Stimulated activated CD8-positive, alpha-beta memory T cell treated with anti-CD3 and anti-CD28 coated beads, Interleukin-7, amount 100 ng/mL, for 24 hours (primary cell): Measurements from ENCODE around the gene PRR23E.

ENCODE experiments used
- DNase-seq: peaks from one replicate; pipeline ENCODE4 v3.0.0-alpha.2; 2020; ENCODE audit warnings: low read depth

The PRR23E gene

GRCh38 chr3:127192576-127193232 is at the start of gene PRR23E:
TSS of gene PRR23E (plus strand) at chr3:127193131. CDS start at chr3:127196686, 3,555 bp downstream.
- DNase-seq = no peak

GRCh38 chr3:127143172-127143571 is 49.8 kb upstream of the PRR23E start:
- no peak for DNase-seq

DNA sequence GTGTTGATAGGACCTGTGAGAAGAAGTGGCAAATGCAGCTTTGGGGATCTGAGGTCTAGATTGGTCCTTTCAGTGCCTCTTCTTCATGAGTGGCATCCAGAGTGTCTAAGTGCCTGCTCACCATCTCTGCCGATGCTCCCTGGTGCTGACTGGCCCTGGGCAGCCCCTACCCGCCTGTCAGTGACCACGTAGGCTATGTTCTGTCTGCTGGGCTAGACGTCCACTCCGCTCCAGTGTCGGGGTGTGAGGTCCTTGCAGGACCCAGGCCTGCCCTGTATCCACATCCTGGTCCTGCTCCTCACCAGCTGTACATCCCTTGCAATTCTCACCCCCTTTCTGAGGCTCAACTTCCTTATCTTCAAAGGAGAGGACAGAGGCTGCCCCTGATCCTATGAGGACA is 48.3 kb upstream of the PRR23E start:
- DNase-seq = no peak

DNA sequence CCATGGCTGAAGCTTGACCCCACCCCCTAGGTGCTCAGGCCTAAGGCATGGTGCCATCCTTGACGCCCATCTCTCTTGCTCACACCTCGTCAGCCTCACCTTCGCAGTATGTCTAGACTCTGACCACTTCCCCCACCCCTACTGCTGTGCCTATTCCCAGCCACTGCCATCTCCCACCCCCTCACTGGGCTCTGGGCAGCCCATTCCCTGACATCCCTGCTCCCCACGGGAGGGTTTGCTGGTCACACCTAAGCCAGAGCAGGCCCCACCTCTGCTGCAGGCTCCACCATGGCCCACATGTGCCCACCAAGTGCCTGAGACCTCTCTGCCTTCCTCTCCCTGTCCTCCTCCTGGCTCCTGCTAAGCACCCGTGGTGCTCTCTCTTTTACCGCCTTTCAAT is 47.7 kb upstream of the PRR23E start:
- no peak for DNase-seq

GRCh38 chr3:127147291-127147885 is 45.5 kb upstream of the PRR23E start:
- DNase-seq = no peak

DNA sequence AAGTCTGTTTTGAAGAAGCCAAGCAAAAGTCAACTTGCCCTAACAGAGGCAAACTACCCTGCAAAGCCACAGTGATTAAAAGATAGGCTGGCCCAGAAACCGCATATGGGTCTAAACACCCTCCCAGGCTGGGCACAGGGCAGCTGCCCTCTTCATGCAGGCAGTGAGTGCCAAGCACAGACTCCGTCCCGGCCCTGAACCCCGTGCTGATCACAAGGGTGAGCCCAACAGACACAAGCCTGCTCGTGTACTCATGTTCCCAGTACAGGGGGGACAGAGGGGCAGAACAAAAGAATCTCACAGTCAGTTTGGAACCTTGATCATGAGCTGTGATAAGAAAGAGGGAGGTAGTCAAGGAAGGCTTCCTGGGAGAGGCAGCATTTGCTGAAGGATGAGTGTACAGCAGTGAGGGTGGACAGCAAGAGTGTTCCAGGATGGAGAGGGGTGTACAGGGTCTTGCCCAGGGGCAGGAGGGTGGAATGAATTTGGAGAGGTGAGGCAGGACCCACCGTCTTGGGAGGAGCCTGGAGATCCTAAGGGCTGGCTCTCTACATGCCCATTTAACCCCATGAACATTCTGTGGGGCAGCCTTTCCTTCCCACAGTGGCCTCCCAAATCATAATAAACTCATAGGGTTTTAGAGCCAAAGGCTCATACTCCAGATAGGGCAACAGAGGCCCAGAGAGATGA is 43.2 kb upstream of the PRR23E start:
- no peak for DNase-seq

GRCh38 chr3:127150513-127151250 is 42.2 kb upstream of the PRR23E start:
- DNase-seq = no peak

DNA sequence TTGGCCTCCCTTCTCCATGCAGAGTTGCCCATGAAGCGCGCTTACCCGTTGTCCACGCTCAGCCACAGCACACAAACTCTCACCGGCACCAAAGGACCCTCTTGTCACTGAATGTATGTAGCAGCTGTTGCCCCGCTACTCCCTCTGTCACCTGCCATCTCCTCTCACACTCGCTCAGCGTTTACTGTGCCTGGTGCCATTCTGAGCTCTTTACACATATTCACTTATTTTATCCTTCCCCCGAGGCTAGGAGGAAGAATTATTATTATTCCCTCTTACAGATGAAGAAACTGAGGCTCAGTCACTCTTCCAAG is 41.7 kb upstream of the PRR23E start:
- no peak for DNase-seq

DNA sequence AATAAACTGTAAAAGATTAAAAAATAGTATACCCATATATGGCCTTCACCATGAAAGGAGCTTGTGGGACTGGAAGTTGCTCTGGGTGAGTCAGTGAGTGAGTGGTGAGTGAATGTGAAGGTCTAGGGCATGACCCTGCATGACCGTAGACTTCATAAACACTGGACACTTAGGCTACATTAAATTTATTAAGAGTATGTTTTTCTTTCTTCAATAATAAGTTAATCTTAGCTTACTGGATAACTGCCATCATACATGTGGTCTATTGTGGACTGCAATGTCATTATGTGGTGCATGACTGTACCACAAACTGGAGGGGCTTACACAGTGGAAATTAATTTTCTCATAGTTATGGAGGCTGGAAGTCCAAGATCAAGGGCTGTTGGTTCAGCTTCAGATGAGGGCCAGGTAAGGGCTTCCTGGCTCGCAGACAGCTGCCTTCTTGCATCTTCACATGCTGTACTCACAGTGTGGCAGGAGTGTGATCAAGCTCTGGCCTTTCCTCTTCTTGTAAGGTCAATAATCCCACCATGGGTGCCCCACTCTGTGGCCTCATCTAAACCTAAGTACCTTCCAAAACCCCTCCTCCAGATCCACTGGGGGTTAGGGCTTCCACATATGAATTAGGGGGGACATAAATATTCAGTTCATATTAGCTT is 40.8 kb upstream of the PRR23E start:
- no peak for DNase-seq

- DNase-seq = no peak
These were observed 40.0 kb upstream of the PRR23E start for GRCh38 chr3:127152684-127153505.

- DNase-seq = no peak
These were observed 39.5 kb upstream of the PRR23E start for GRCh38 chr3:127153506-127153815.

DNA sequence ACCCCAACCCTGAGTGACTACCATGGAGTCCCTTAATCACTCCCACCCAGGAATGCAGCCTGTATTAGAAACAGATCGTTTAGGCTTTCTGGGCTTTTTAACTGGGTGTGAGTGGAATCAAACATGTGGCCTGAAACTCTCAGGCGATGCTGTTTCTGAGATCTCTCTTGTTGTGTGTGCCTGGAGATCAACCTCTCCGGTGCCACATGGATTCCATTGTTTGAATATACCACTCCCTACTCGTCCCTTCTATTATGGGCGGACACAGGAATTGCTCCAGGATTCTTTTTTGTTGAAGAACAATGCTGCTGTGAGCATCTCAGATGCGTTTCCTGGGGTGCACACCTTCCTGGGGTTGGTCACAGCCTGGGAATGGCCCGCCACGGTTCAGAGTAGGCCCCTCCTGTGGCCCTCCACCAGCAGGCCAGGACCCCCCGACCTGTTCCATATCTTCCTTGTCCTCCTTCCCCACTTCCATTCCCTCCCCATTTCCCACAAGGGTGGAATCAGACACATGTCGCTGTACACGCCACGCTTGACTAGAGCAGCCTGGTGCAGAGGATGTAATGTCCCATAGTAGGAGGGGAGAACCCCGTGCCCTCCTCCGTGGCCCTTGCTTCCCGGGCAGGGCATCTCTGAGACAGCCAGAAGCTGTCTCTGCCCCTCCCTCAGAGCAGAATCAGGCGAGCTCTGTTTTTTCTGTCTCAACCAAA is 36.4 kb upstream of the PRR23E start:
- DNase-seq = no peak

DNA sequence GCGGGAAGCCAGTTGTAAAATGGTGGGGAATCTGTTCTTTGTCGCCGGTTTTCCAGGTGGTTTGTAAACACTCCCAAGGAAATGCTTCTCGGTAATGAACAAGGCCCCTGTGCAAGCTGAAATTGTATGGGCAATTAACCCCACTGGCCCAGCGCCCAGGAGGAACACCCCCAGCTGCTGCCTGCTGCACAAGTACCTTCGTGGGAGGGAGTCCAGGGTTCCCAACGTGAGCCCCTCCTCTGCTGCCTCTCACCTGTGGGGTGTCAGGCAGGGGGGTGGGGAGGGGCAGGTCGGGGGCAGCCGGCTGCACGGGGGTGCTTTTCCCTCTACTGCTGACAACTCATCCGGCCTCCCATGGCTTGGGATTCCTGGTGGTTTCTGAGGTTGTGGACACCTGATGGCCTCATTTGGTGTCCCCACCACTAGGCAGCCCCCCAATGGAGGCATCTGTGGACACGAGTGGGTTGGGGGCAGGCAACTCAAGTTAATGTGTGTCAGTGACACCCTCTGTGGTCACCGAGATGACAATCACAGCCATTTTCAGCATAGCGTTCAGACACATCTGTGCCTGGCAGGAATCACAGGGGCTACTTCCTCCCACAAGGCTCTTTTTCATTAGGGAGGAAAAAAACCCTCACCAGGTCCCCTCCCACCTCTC is 35.6 kb upstream of the PRR23E start:
- no peak for DNase-seq

DNA sequence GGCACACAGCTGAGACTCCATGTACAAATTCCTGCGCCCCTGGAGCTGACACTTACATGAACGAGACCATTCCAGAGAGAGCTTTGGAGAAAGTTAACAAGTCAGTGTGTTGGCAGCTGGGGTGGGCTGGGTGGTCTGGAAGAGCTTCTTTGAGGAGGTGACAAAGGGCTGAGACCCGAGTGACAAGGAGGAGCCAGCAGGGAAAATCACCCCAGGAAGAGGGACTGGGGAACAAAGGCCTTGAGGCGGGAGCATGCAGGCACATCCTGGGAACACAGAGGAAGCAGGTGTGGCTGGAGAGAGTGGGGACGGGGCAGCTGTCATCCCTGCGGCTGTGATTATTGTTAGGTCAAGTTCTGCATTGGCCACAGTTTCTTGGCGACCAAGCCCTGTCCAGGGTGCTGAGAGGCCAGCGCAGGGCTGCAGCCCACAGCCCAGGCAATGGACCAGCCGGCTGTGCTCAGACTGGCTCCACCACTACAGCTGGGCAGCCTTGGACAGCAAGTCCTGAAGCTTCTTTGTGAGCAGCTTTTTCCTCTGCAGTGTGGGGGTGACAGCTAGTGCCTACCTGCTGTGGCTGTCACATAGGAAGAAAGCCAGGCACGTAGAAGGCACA is 34.2 kb upstream of the PRR23E start:
- no peak for DNase-seq

GRCh38 chr3:127159543-127159942 is 33.4 kb upstream of the PRR23E start:
- no peak for DNase-seq

GRCh38 chr3:127161236-127161635 is 31.7 kb upstream of the PRR23E start:
- no peak for DNase-seq

- DNase-seq = no peak
These were observed 30.9 kb upstream of the PRR23E start for GRCh38 chr3:127161973-127162579.

- no peak for DNase-seq
These were observed 29.8 kb upstream of the PRR23E start for GRCh38 chr3:127162947-127163645.

DNA sequence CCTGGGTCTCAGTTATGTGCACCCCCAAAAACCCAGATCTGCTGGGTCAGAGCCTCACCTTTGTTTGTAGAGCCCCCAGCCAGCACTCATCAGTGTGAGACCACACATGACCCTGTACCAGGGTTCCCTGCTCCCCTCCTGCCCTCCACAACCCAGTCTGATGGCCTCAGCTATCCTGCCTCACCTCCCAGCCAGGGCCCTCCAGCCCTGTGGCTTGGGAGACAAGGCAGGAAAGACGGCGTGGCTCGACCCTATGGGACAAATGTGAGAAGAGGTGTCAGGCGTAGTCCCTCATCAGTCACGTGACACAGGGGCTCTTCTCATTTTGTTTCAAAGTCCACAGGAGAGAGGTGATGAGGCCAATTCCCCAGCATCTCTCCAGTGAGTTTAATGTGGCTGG is 28.3 kb upstream of the PRR23E start:
- DNase-seq = no peak
